ENCODE data around the gene FYB1. TPM values are rescaled to one million over a fixed set of nuclear protein-coding genes. Genes with fewer than 3 reads are reported as not detected.

Gene FYB1
- total RNA-seq, 1 experiment from 2014 or later = 0.42 TPM

GRCh38 chr5:39164016-39164415 lies 55.3 kb downstream of the FYB1 start:
- intact Hi-C loops (cut with micrococcal nuclease) = no loop called here
- Histone ChIP-seq H3K4me1 (ENCODE audit: control insufficient read depth in 1 of 2, insufficient read depth in 2 of 2, low read length in 2 of 2) (no peaks in the 10 kb centered on the region), H3K27ac (ENCODE audit: low read depth, low read length) (no peak overlapping the region), H3K9me3 (ENCODE audit: control insufficient read depth in 1 of 2, insufficient read depth in 1 of 2, low read depth in 1 of 2, low read length in 2 of 2) (no peaks in the 10 kb centered on the region), H3K36me3 (ENCODE audit: control insufficient read depth in 1 of 2, insufficient read depth in 2 of 2, low read length in 2 of 2) (no peaks in the 10 kb centered on the region), H3K79me2 (ENCODE audit: insufficient read depth, low read length) (no peaks in the 10 kb centered on the region), H4K20me1 (ENCODE audit: insufficient read depth) (no peaks in the 10 kb centered on the region), H3K9ac (ENCODE audit: low read length) (no peak overlapping the region), H3K4me2 (ENCODE audit: low read length) (no peak overlapping the region), H3K9me2 (ENCODE audit: insufficient read depth) (no peaks in the 10 kb centered on the region), H2AFZ (ENCODE audit: low read depth, low read length, poor library complexity, severe bottlenecking) (no peak overlapping the region), H3K27me3 (ENCODE audit: insufficient read depth, low read length) (no peaks in the 10 kb centered on the region), H3K4me3 (replicated peaks in 1 of 2; ENCODE audit: low read depth in 1 of 2, low read length in 2 of 2) (no peak overlapping the region)
- ChIA-PET RAD21 (ENCODE audit: low non-redundant PET in 1 of 2, low total read pairs in 2 of 2, uncharacterized antibody in 2 of 2, unreplicated experiment in 2 of 2) (no interaction called here), CTCF (no interaction called here), POLR2A (no interaction called here)
- no peak for ATAC-seq
- no peak for TF ChIP-seq SIN3A (IDR thresholded peaks at IDR 0.05; ENCODE audit: low read depth)
- no peak for TF ChIP-seq POLR2A (IDR thresholded peaks at IDR 0.05; ENCODE audit: borderline replicate concordance, extremely low read depth, insufficient read depth, insufficient read length)
- no peak for TF ChIP-seq ZFX (IDR thresholded peaks at IDR 0.05)
- no peak for TF ChIP-seq FOSL1 (IDR thresholded peaks at IDR 0.05; ENCODE audit: low read depth)
- DNase-seq (ENCODE audit: low read depth, low spot score) = no peak
- BruUV-seq (replicated peaks) = no TSS peak

GRCh38 chr5:39161578-39161977 lies 57.8 kb downstream of the FYB1 start:
- TF ChIP-seq FOSL1 (IDR thresholded peaks at IDR 0.05; ENCODE audit: low read depth) (no peak), POLR2A (IDR thresholded peaks at IDR 0.05; ENCODE audit: borderline replicate concordance, extremely low read depth, insufficient read depth, insufficient read length) (no peak), TCF7L2 (IDR thresholded peaks at IDR 0.05; ENCODE audit: borderline replicate concordance, extremely low read depth, insufficient read depth, insufficient read length) (no peak), SP1 (IDR thresholded peaks at IDR 0.05; ENCODE audit: low read depth) (no peak), EZH2phosphoT487 (IDR thresholded peaks at IDR 0.05; ENCODE audit: borderline replicate concordance) (no peak), CBX3 (IDR thresholded peaks at IDR 0.05; ENCODE audit: low read depth) (no peak), ZNF274 (IDR thresholded peaks at IDR 0.05; ENCODE audit: low read depth, low read length) (no peak), SIN3A (IDR thresholded peaks at IDR 0.05; ENCODE audit: low read depth) (no peak), YY1 (IDR thresholded peaks at IDR 0.05; ENCODE audit: extremely low read depth, insufficient replicate concordance, low read depth, low read length) (no peak), CTCF (IDR thresholded peaks at IDR 0.05 in 2 of 3, conservative IDR thresholded peaks at IDR 0.05 in 1 of 3; ENCODE audit: borderline replicate concordance in 1 of 3, insufficient read depth in 1 of 3, low read depth in 2 of 3, low read length in 2 of 3) (no peak), EGR1 (IDR thresholded peaks at IDR 0.05; ENCODE audit: low read depth) (no peak), MAX (IDR thresholded peaks at IDR 0.05) (no peak), RAD21 (IDR thresholded peaks at IDR 0.05; ENCODE audit: low read depth) (no peak), ATF3 (IDR thresholded peaks at IDR 0.05) (no peak), REST (IDR thresholded peaks at IDR 0.05; ENCODE audit: low read depth) (no peak), EZH2 (IDR thresholded peaks at IDR 0.05) (no peak)
- BruUV-seq (replicated peaks) = no TSS peak
- Histone ChIP-seq H3K36me3 (ENCODE audit: control insufficient read depth in 1 of 2, insufficient read depth in 2 of 2, low read length in 2 of 2) (no peaks in the 10 kb centered on the region), H3K27me3 (ENCODE audit: insufficient read depth, low read length) (no peaks in the 10 kb centered on the region), H3K4me3 (replicated peaks in 1 of 2; ENCODE audit: low read depth in 1 of 2, low read length in 2 of 2) (no peak overlapping the region), H3K9me2 (ENCODE audit: insufficient read depth) (no peaks in the 10 kb centered on the region), H3K79me2 (ENCODE audit: insufficient read depth, low read length) (no peaks in the 10 kb centered on the region), H3K4me1 (ENCODE audit: control insufficient read depth in 1 of 2, insufficient read depth in 2 of 2, low read length in 2 of 2) (no peaks in the 10 kb centered on the region), H3K27ac (ENCODE audit: low read depth, low read length) (no peak overlapping the region), H2AFZ (ENCODE audit: low read depth, low read length, poor library complexity, severe bottlenecking) (no peak overlapping the region), H3K9me3 (ENCODE audit: control insufficient read depth in 1 of 2, insufficient read depth in 1 of 2, low read depth in 1 of 2, low read length in 2 of 2) (no peaks in the 10 kb centered on the region), H3K4me2 (ENCODE audit: low read length) (no peak overlapping the region), H3K9ac (ENCODE audit: low read length) (no peak overlapping the region), H4K20me1 (ENCODE audit: insufficient read depth) (no peaks in the 10 kb centered on the region)
- POLR2A ChIA-PET = no interaction called here
- no peak for DNase-seq (ENCODE audit: low read depth, low spot score)
- CTCF ChIA-PET = no interaction called here
- RAD21 ChIA-PET (ENCODE audit: low non-redundant PET in 1 of 2, low total read pairs in 2 of 2, uncharacterized antibody in 2 of 2, unreplicated experiment in 2 of 2) = no interaction called here
- intact Hi-C loops (cut with micrococcal nuclease) = no loop called here
- no peak for ATAC-seq

Data from HCT116 (cell line).